Gastroesophageal sphincter (tissue), 4 donors: ENCODE measurements around the gene RAD52. TPM values are rescaled to one million over a fixed set of nuclear protein-coding genes. Genes with fewer than 3 reads are reported as not detected.

Source experiments
- ATAC-seq: fragments of 150-250 bp; one replicate; pipeline ENCODE4 v1.9.1; 2016; ENCODE audit warnings: mild to moderate bottlenecking, moderate library complexity
- H3K27ac ChIP-seq, 4 donors: fragments of 200-600 bp; sonication (generic) in 3 of 4; 1 replicate in 3 of 4; 2 replicates in 1 of 4; pipeline ENCODE4 v1.5.1; 2016 to 2019
- H3K27me3 ChIP-seq: fragments of 200-600 bp; sonication (generic); one replicate; pipeline ENCODE4 v1.5.1; 2019
- H3K36me3 ChIP-seq, 2 donors: fragments of 200-600 bp; sonication (generic); one replicate each; pipeline ENCODE4 v1.5.1; 2019; ENCODE audit warnings: control low read depth in 1 of 2
- H3K4me1 ChIP-seq, 3 donors: fragments of 200-600 bp; sonication (generic); 1 replicate in 2 of 3; 2 replicates in 1 of 3; pipeline ENCODE4 v1.5.1; 2016 to 2019; ENCODE audit warnings: control low read depth in 2 of 3
- H3K4me3 ChIP-seq, 2 donors: fragments of 200-600 bp; sonication (generic); one replicate each; pipeline ENCODE4 v1.5.1; 2019; ENCODE audit warnings: mild to moderate bottlenecking in 1 of 2, moderate library complexity in 1 of 2
- H3K9me3 ChIP-seq, 3 donors: fragments of 200-600 bp; sonication (generic); one replicate each; pipeline ENCODE4 v1.5.1; 2017 to 2019; ENCODE audit warnings: control low read depth in 2 of 3
- EP300 ChIP-seq: sonication (generic); formaldehyde crosslinking; IDR thresholded peaks from one replicate; pipeline ENCODE4 v1.6.1; 2017; ENCODE audit warnings: antibody characterized with exemption, mild to moderate bottlenecking
- POLR2A ChIP-seq, 2 donors: fragments of 450-650 bp; IDR thresholded peaks; one replicate each; pipeline ENCODE4 v1.6.1; 2017; ENCODE audit warnings: antibody characterized with exemption in 2 of 2, mild to moderate bottlenecking in 2 of 2, moderate library complexity in 1 of 2
- POLR2AphosphoS5 ChIP-seq: sonication (generic); formaldehyde crosslinking; IDR thresholded peaks from one replicate; pipeline ENCODE4 v1.6.1; 2017; ENCODE audit warnings: antibody characterized with exemption
- WGBS, 2 donors: methylation state at CpG; one replicate each; pipeline ENCODE4 v1.1.5; 2018; ENCODE audit warnings: low coverage in 1 of 2; 5-methylcytosine and 5-hydroxymethylcytosine counted together
- total RNA-seq, 4 donors: library from RNA; depleted of rRNA; stranded (reverse); fragments of >200 nt; gene quantifications; one replicate each; pipeline ENCODE4 v1.1.0, GENCODE V29; 2016
- TF ChIP-seq, protein P1 (sequence below), 4 experiments: fragments of 200-600 bp in 2 of 4; fragments of 450-650 bp in 2 of 4; sonication (generic) in 1 of 4; IDR thresholded peaks; one replicate each; pipeline ENCODE4 v1.5.1; 2017 to 2019; ENCODE audit warnings: antibody characterized with exemption in 4 of 4, mild to moderate bottlenecking in 2 of 4, moderate library complexity in 2 of 4

RAD52 gene
- total RNA-seq, 4 donors from 2014 or later, result 10.0 to 17.7 (median 13.5) TPM

GRCh38 chr12:977156-977555 is 27.7 kb upstream of the RAD52 start:
- WGBS, 2 donors, result 89 to 90% methylated on average over 4 of the region's 4 CpGs
- Histone ChIP-seq H3K36me3 (peaks cover 0 to 12% of the 10 kb centered on the region in 2 donors), H3K27ac (no peak overlapping the region), H3K9me3 (no peaks in the 10 kb centered on the region), H3K4me3 (no peak overlapping the region), H3K27me3 (no peaks in the 10 kb centered on the region), H3K4me1 (no peaks in the 10 kb centered on the region)
- TF ChIP-seq POLR2AphosphoS5 (no peak), EP300 (no peak)
- TF ChIP-seq, protein P1, sequence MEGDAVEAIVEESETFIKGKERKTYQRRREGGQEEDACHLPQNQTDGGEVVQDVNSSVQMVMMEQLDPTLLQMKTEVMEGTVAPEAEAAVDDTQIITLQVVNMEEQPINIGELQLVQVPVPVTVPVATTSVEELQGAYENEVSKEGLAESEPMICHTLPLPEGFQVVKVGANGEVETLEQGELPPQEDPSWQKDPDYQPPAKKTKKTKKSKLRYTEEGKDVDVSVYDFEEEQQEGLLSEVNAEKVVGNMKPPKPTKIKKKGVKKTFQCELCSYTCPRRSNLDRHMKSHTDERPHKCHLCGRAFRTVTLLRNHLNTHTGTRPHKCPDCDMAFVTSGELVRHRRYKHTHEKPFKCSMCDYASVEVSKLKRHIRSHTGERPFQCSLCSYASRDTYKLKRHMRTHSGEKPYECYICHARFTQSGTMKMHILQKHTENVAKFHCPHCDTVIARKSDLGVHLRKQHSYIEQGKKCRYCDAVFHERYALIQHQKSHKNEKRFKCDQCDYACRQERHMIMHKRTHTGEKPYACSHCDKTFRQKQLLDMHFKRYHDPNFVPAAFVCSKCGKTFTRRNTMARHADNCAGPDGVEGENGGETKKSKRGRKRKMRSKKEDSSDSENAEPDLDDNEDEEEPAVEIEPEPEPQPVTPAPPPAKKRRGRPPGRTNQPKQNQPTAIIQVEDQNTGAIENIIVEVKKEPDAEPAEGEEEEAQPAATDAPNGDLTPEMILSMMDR (IDR thresholded peaks at IDR 0.05), result no peak
- ATAC-seq, result no peak

GRCh38 chr12:976644-977043 is 27.1 kb upstream of the RAD52 start:
- TF ChIP-seq POLR2A (IDR thresholded peaks at IDR 0.05) (no peak), POLR2AphosphoS5 (no peak), EP300 (no peak)
- TF ChIP-seq, protein P1 (IDR thresholded peaks at IDR 0.05), result no peak
- ATAC-seq, result no peak
- 66 to 88% methylated on average over 2 to 6 of the region's 6 CpGs for WGBS, 2 donors
- H3K4me3 ChIP-seq, result no peak overlapping the region
- no peaks in the 10 kb centered on the region for H3K9me3 ChIP-seq
- H3K27ac ChIP-seq, result no peak overlapping the region
- no peaks in the 10 kb centered on the region for H3K27me3 ChIP-seq
- peaks cover 0 to 12% of the 10 kb centered on the region in 2 donors for H3K36me3 ChIP-seq
- H3K4me1 ChIP-seq, result no peaks in the 10 kb centered on the region

DNA sequence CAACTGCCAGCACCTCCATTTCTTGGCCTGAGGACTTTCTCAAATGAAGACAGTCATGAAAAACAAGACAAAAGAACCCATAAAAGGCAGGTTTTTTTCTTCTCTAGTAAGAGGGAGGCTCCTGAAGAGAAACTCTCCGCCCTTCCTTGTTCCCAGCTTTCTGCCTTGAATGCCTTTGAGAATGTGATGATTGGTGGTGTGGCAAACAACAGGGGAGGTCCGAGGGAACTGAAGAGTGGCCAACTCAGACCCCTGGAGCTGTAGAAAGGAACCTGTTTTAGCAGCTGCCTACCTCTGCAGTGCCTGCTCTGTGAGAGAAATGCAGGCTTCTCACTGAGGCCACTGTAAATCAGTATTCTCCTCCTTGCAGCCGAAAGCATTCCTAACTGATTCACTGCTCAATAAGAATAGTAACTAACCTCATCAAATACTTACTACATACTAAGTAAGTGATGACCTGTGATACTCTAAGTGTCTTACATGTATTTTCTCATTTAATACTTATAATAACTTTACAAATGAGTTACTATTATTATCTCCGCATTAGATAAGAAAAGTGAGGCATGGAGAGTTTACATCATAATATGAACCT is 24.9 kb upstream of the RAD52 start:
- no peak for ATAC-seq
- peaks cover 0 to 12% of the 10 kb centered on the region in 2 donors for H3K36me3 ChIP-seq
- H3K9me3 ChIP-seq, result no peaks in the 10 kb centered on the region
- no peak overlapping the region for H3K27ac ChIP-seq
- no peaks in the 10 kb centered on the region for H3K27me3 ChIP-seq
- WGBS, 2 donors, result 84 to 89% methylated on average over 4 of the region's 4 CpGs
- no peaks in the 10 kb centered on the region for H3K4me1 ChIP-seq
- TF ChIP-seq, protein P1 (IDR thresholded peaks at IDR 0.05), result no peak
- TF ChIP-seq POLR2A (IDR thresholded peaks at IDR 0.05) (no peak), POLR2AphosphoS5 (no peak), EP300 (no peak)
- no peak overlapping the region for H3K4me3 ChIP-seq

- Histone ChIP-seq H3K27ac (no peak overlapping the region), H3K4me3 (no peak overlapping the region), H3K27me3 (no peaks in the 10 kb centered on the region), H3K4me1 (no peaks in the 10 kb centered on the region), H3K9me3 (no peaks in the 10 kb centered on the region), H3K36me3 (peaks cover 0 to 12% of the 10 kb centered on the region in 2 donors)
- TF ChIP-seq POLR2A (IDR thresholded peaks at IDR 0.05) (no peak), POLR2AphosphoS5 (no peak), EP300 (no peak)
- TF ChIP-seq, protein P1 (IDR thresholded peaks at IDR 0.05), result no peak
- 83 to 95% methylated on average over 4 of the region's 4 CpGs for WGBS, 2 donors
- no peak for ATAC-seq
These were observed 22.5 kb upstream of the RAD52 start for GRCh38 chr12:971991-972390.

GRCh38 chr12:969821-970220 is 20.3 kb upstream of the RAD52 start:
- Histone ChIP-seq H3K36me3 (peaks cover 0 to 4% of the 10 kb centered on the region in 2 donors), H3K4me1 (no peaks in the 10 kb centered on the region), H3K27me3 (no peaks in the 10 kb centered on the region), H3K9me3 (no peaks in the 10 kb centered on the region), H3K27ac (no peak overlapping the region), H3K4me3 (no peak overlapping the region)
- TF ChIP-seq, protein P1 (IDR thresholded peaks at IDR 0.05), result no peak
- no peak for TF ChIP-seq POLR2A (IDR thresholded peaks at IDR 0.05)
- no peak for TF ChIP-seq POLR2AphosphoS5
- TF ChIP-seq EP300, result no peak
- ATAC-seq, result no peak
- WGBS, 2 donors, result 66 to 87% methylated on average over 4 to 5 of the region's 8 CpGs
